Pons (tissue), 1 donor: Measurements from ENCODE around the gene CTNNBIP1.
A peak's percentile ranks its signal among the peaks of the same experiment; 100 is the strongest.

ENCODE experiments used
- DNase-seq: peaks from one replicate; pipeline ENCODE4 v3.0.0-alpha.2; 2016; ENCODE audit warnings: low spot score

Gene CTNNBIP1

GRCh38 chr1:9904596-9904995 lies 5.5 kb downstream of the CTNNBIP1 start:
- no peak for DNase-seq

GRCh38 chr1:9903801-9904527 lies 6.1 kb downstream of the CTNNBIP1 start:
- DNase-seq = no peak

- no peak for DNase-seq
Measured at GRCh38 chr1:9902060-9902452, 8.0 kb downstream of the CTNNBIP1 start.

- DNase-seq = no peak
Measured at GRCh38 chr1:9901148-9902059, 8.7 kb downstream of the CTNNBIP1 start.

GRCh38 chr1:9900142-9901043 lies 9.7 kb downstream of the CTNNBIP1 start:
- DNase-seq = peak; percentile 93

GRCh38 chr1:9894115-9894514 lies 16.0 kb downstream of the CTNNBIP1 start:
- no peak for DNase-seq

- peak; percentile 66 for DNase-seq
Measured at GRCh38 chr1:9892563-9893528, 17.2 kb downstream of the CTNNBIP1 start.

GRCh38 chr1:9891207-9891606 lies 18.9 kb downstream of the CTNNBIP1 start:
- DNase-seq = no peak

GRCh38 chr1:9890224-9890731 lies 19.8 kb downstream of the CTNNBIP1 start:
- no peak for DNase-seq

GRCh38 chr1:9889411-9889810 lies 20.7 kb downstream of the CTNNBIP1 start:
- DNase-seq = no peak

GRCh38 chr1:9888886-9889285 lies 21.2 kb downstream of the CTNNBIP1 start:
- no peak for DNase-seq

- no peak for DNase-seq
Measured at GRCh38 chr1:9887070-9887469, 23.0 kb downstream of the CTNNBIP1 start.

GRCh38 chr1:9886092-9886742 lies 23.9 kb downstream of the CTNNBIP1 start:
- DNase-seq = no peak

GRCh38 chr1:9884805-9885204 lies 25.3 kb downstream of the CTNNBIP1 start:
- DNase-seq = no peak

GRCh38 chr1:9883585-9884449 lies 26.3 kb downstream of the CTNNBIP1 start:
- peak; percentile 43 for DNase-seq

- no peak for DNase-seq
Measured at GRCh38 chr1:9882945-9883303, 27.1 kb downstream of the CTNNBIP1 start.

GRCh38 chr1:9882296-9882944 lies 27.6 kb downstream of the CTNNBIP1 start:
- DNase-seq = no peak

- DNase-seq = no peak
Measured at GRCh38 chr1:9881838-9882249, 28.2 kb downstream of the CTNNBIP1 start.

GRCh38 chr1:9878404-9878803 lies 31.7 kb downstream of the CTNNBIP1 start:
- no peak for DNase-seq
